Measurements from ENCODE around the gene CDKL1.
"Not testable (repeated sequence)": the region's sequence is repeated elsewhere in the genome, so short reads cannot be mapped to it uniquely, and the experiment has no call there.

The CDKL1 gene

DNA sequence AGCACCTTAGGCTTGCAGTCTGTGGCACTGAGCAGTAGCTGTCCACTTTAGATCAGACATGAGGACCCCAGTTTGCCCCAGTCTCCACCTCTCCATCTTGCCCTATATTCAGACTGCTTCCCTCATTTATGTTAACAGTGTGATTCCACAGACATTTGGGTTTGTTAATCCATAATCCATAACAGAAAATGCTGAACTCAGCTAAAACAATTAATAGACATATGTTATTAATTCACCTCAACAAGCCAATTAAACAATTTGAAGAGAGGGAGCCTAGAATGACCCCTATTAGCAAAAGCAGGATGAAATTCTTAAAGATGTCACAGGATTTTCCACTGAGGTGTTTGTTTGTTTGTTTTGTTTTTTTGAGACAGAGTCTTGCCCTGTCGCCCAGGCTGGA is 9.1 kb downstream of the CDKL1 start:
- no peak for DNase-seq

DNA sequence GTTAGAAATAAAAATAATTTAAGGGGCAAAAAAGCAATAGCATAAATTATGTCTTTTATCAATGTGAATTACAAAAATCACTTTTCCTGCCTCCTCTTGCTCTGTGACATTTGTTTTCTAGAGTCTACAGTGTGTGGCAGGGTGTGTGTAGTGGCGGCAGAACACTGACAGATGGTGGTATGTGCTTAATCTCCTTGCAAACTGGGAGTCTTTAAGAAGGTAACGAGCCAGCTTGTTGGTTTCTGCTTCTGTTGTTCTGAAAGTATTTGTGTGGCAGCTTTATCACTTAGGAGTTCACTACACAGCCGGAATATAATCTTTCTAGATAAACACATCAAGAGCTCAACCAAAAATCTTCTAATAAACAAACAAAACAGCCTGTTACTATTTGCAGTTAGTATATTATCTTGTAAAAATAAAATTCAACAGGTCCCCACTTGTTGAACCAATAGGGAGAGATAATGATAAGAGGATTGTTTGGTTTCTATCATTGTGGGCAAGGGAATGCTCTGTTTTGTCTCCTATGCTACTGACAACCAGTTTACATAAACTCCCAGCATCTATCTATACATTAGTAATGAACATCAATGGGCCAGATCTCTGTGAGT is 13.0 kb downstream of the CDKL1 start:
- no peak for DNase-seq

DNA sequence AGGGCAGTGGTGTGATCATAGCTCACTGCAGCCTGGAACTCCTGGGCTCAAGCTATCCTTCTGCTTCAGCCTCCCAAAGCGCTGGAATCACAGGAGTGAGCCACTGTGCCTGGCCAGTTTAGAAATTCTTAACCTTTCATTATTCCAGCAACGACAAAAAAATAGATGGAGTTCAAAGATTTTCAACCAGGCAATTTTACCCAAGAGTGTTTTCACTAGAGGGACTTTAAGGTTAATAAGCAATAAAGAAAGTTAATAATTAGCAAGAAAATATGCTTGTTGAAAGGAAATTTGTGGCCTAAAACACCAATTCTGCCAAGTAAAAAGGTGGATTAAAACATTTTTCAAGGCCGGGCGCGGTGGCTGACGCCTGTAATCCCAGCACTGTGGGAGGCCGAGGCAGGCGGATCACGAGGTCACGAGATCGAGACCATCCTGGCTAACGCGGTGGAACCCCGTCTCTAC is 14.8 kb downstream of the CDKL1 start:
- no peak for DNase-seq

DNA sequence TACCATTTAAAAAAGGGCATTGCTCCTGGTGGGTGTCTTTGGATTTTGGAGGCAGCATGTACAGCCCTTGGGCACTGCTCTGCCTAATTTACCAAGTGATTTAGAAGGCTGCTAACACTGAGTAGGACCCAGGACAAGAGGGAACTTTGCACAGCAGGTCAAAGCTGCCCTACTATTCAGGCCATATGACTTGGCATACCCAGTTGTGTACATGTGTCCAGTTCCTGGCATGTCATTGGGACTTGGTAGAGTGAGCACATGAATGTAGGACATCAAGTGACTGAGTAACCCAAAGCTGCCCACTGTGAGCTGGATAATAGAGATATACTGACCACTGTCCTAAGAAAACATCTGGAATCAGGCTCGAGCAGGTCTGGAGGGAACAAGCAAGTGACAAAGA is 15.7 kb downstream of the CDKL1 start:
- DNase-seq: no peak

GRCh38 chr14:50380455-50380854 is 16.2 kb downstream of the CDKL1 start:
- no peak for DNase-seq

DNA sequence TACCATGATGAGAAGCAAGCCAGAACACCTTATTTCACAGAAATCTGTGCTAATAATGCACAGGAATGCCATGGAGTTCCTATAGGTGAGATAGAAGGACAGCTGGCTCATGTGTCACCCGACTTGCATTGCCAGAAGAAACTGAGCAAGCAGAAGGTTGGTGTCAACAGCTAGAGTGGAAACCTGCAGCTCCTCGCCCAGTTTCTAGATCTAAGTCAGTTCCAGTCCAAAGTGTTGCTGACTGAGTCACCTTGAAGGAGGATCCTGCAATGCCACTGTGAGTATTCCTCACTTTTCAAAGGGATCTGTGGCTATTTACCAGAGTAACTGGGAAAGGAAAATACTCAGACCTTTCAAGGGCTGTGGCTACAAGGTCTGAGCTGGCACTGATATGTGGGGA is 17.1 kb downstream of the CDKL1 start:
- DNase-seq: no peak

GRCh38 chr14:50377550-50378085 is 19.1 kb downstream of the CDKL1 start:
- no peak for DNase-seq

DNA sequence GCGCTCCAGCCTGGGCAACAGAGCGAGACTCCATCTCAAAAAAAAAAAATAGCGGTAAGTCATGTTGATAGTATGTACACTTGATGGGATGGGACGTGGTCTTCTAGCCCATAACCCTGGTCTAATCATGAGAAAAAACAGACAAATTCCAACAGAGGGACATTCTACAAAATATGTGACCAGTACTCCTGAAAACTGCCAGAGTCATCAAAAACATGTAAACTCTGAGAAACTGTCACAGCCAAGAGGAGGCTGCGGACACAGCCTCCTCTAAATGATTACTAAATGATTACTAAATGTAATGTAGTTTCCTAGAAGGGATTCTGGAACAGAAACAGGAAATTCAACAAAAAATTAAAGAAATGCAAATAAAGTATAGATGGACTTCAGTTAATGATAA is 20.9 kb downstream of the CDKL1 start:
- DNase-seq: no peak

DNA sequence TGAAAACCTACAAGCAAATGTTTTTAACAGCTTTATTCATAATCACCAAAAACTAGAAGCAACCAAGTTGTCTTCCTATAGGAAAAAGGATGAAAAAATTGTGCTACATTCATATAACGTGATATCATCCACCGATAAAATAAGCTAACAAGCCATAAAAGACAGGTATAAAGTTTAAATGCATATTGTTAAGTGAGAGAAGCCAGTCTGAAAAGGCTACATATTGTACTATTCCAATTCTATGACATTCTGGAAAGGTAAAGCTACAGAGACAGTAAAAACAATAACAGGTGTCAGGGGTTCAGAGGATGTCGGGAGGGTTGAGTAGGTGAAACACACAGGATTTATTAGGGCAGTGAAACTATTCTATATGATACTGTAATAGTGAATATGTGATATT is 22.7 kb downstream of the CDKL1 start:
- no peak for DNase-seq

GRCh38 chr14:50371546-50371945 is 25.1 kb downstream of the CDKL1 start:
- no peak for DNase-seq

DNA sequence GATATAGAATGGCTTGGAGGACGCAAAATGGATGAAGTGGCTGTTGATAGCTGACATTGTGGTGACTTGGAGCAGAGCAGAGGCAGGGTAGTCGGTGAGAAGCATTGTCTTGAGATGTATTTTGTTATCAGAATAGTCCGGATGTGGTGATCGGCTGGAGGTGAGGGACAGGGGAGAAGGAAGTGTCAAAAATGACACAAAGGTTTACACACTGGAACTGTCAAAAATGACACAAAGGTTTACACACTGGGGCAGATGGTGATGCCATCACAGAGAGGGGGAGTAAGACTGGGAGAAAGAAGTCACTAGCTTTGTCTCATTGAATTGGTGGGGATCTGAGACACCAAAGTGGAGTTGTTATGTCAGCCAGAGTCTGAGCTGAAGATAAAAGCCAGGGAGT is 30.1 kb downstream of the CDKL1 start:
- DNase-seq: no peak

- DNase-seq: no peak
Observed at GRCh38 chr14:50366115-50366514, 30.6 kb downstream of the CDKL1 start.

DNA sequence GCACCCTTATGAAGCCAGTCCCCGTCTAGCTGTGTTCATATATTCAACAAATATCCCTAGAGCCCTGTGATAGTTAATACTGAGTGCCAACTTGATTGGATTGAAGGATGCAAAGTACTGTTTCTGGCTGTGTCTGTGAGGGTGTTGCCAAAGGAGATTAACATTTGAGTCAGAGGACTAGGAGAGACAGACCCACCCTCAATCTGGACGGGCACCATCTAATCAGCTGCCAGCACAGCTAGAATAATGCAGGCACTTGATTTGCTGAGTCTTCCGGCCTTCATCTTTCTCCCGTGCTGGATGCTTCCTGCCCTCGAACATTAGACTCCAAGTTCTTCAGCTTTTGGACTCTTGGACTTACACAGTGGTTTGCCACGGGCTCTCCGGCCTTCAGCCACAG is 31.1 kb downstream of the CDKL1 start:
- not testable (repeated sequence) for DNase-seq

GRCh38 chr14:50364792-50365191 is 31.9 kb downstream of the CDKL1 start:
- no peak for DNase-seq

DNA sequence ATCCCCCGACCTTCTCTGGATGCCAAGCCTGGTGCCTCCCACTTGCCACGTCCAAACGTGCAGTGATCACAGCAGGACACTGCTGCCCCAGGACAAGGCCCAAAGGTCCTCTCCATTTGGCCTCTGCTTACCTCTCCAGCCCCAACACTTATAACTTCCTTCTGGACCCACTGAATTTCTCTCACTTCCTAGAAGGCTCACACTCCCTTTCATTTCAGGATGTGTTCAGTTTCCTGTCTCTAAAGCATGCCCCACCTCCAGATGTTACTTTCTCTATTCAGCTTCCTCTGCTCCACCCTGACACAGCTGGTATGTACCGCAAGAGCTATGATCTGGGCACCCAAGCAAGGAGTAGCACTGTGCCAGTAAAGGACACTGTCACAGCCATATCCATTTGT is 33.0 kb downstream of the CDKL1 start:
- DNase-seq: peak; percentile 35

GRCh38 chr14:50362764-50363713 is 33.6 kb downstream of the CDKL1 start:
- peak; percentile 40 for DNase-seq

DNA sequence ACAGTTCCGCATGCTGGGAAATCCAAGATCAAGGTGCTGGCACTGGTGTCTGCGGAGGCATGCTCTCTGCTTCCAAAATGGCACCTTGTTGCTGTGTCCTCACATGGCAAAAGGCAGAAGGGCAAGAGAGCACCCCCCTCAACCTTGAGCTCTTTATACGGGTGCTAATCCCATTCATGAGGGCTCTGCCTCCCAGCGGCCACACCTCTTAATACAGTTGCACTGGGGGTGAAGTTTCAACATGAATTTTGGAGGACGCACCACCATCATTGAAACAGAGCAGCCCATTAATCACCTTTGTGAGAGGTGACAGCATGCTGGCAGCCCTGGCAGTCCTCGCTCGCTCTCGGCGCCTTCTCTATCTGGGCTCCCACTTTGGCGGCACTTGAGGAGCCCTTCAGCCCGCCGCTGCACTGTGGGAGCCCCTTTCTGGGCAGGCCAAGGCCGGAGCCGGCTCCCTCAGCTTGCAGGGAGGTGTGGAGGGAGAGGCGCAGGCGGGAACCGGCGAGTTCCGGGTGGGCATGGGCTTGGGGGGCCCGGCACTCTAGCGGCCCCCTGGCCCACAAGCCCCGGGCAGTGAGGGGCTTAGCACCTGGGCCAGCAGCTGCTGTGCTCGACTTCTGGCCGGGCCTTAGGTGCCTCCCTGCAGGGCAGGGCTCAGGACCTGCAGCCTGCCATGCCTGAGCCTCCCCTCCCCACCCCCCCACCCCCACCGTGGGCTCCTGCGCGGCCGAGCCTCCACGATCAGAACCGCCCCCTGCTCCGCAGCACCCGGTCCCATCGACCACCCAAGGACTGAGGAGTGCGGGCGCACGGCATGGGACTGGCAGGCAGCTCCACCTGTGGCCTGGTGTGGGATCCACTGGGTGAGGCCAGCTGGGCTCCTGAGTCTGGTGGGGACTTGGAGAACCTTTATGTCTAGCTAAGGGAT is 34.9 kb downstream of the CDKL1 start:
- DNase-seq: not testable (repeated sequence)

GRCh38 chr14:50360851-50361250 is 35.8 kb downstream of the CDKL1 start:
- no peak for DNase-seq

DNA sequence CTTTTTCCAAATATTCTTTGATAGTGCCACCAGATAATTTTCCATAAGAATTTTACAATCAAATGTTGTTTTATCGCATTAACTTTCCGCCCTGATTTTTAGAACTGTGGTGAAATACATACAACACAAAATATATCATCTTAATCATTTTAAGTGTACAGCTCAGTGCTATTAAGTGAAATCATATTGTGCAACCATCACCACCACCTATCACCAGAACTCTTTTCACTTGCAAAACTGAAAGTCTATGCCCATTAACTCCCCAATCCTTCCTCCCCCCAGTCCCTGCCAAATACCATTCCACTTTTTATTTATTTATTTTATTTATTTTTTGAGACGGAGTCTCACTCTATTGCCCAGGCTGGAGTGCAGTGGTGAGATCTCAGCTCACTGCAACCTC is 36.6 kb downstream of the CDKL1 start:
- no peak for DNase-seq

GRCh38 chr14:50359631-50360030 is 37.0 kb downstream of the CDKL1 start:
- no peak for DNase-seq

DNA sequence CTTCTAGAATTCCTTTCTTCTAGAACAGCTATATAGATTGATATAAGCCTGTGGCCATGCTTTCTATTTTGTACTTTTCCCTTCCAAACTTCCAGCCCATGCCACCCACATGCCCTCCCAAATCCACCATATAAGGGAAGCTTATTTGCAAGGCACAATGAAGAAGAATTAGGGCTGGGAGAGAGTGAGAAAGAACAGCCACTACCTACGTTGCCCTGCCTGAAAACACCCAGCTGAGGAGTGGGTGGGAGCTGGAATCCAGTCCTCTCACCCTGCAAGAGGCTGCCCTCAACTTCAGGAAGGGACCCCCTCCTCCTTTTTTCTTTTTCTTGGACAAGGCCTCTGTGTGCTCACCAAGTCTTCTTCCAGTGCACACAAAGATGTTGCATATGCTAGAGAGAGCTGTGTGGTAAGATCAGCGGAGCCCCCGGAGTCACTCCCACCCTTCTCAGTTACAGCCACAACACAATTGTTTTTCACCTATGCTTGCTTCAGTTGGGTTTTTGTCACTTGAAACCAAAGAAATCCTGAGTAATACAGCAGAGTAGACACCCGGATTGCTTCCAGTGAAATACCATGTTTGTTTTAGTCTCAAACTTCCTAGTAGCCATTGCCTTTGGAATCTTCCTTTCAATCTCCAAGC is 38.8 kb downstream of the CDKL1 start:
- DNase-seq: no peak

DNA sequence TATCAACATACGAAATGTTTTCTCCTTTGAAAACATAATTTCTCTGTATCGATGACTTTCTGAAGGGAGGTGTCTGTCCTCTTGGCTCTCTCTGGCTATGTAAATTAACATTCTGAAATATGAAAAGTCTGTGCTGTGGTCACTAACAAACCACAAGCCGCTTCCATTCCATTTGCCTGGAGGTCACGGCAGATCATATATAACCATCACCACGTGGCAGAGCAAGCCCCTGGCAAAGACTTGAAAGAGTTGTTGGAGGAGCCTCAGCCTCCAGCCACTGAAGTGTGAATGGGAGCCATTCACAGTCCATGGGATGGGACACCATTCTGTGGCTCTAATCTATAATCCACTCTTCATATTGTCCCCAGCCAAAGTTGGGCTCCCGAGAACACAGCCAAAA is 39.6 kb downstream of the CDKL1 start:
- DNase-seq: no peak
